ENCODE data around the gene NKD2. TPM values are rescaled to one million over a fixed set of nuclear protein-coding genes. Genes with fewer than 3 reads are reported as not detected.

The NKD2 gene
- total and polyA plus RNA-seq, 2 experiments from 2014 or later, result 9.0 to 11.9 TPM

DNA sequence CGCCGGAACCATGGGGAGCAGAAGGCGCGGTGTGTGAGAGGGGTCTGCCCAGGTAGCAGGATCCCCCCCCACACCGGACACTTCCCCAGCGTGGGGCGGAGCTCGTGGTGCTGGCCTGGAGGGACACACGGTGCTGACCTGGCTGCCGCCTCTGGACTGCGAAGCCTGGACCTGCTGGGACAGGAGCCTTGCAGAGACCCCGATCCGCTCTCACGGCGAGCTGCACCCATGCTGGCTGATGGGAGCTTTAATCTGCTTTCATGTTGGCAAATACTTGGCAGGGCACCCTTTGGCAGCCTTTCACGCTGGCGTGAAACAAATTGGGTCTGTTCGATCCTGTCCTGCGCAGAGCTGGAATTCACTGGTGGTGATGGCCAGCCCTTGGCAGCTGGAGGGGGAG, 7.4 kb downstream of the NKD2 start:
- no peaks in the 10 kb centered on the region for H3K9me2 ChIP-seq (ENCODE audit: insufficient read depth)
- Mint-ChIP-seq H3K4me3 (no peak overlapping the region), H3K27me3 (ENCODE audit: insufficient read depth, low read depth, poor library complexity) (peaks cover 15% of the 10 kb centered on the region), H3K36me3 (ENCODE audit: low read depth) (no peaks in the 10 kb centered on the region; the same call in 2 of the 3 replicates), H3K4me1 (peaks cover 18% of the 10 kb centered on the region), H3K9me3 (no peaks in the 10 kb centered on the region), H3K27ac (peak overlapping the region; percentile 65; the same call in 1 of the 2 replicates)
- H3K36me3 ChIP-seq (ENCODE audit: insufficient read depth), result no peaks in the 10 kb centered on the region
- H3K4me3 ChIP-seq, result no peak overlapping the region
- H3K4me2 ChIP-seq, result no peak overlapping the region
- H3K79me2 ChIP-seq (replicated peaks; ENCODE audit: insufficient read depth), result no peaks in the 10 kb centered on the region
- no peaks in the 10 kb centered on the region for H3K27me3 ChIP-seq (ENCODE audit: insufficient read depth)
- ATAC-seq (no peak), DNase-seq (ENCODE audit: low spot score) (no peak)
- TF ChIP-seq ZNF331 (CRISPR knock-in tag; IDR thresholded peaks at IDR 0.05; ENCODE audit: low read depth) (no peak), NANOG (IDR thresholded peaks at IDR 0.05; ENCODE audit: borderline replicate concordance) (no peak), EZH2 (IDR thresholded peaks at IDR 0.05; ENCODE audit: low read depth, unreplicated experiment) (no peak), EZH2phosphoT487 (IDR thresholded peaks at IDR 0.05; ENCODE audit: unreplicated experiment) (no peak), CREB1 (CRISPR knock-in tag; IDR thresholded peaks at IDR 0.05; ENCODE audit: low read depth) (no peak)
- H3F3A ChIP-seq (replicated peaks; ENCODE audit: low read depth), result no peaks in the 10 kb centered on the region; the same call in 1 of the 2 replicates
- H3K4me1 ChIP-seq (ENCODE audit: insufficient read depth), result no peaks in the 10 kb centered on the region
- H3K27ac ChIP-seq (ENCODE audit: low read depth), result no peak overlapping the region
- H2AFZ ChIP-seq, result no peak overlapping the region
- no peaks in the 10 kb centered on the region for H4K20me1 ChIP-seq (replicated peaks; ENCODE audit: insufficient read depth)

GRCh38 chr5:1016476-1016875, 7.9 kb downstream of the NKD2 start:
- Mint-ChIP-seq H3K9me3 (no peaks in the 10 kb centered on the region), H3K4me3 (no peak overlapping the region), H3K27ac (peak overlapping the region; percentile 66; the same call in 1 of the 2 replicates), H3K27me3 (ENCODE audit: insufficient read depth, low read depth, poor library complexity) (peaks cover 11% of the 10 kb centered on the region), H3K4me1 (peaks cover 14% of the 10 kb centered on the region), H3K36me3 (ENCODE audit: low read depth) (no peaks in the 10 kb centered on the region; the same call in 2 of the 3 replicates)
- H3K4me3 ChIP-seq, result no peak overlapping the region
- H2AFZ ChIP-seq, result no peak overlapping the region
- no peaks in the 10 kb centered on the region for H4K20me1 ChIP-seq (replicated peaks; ENCODE audit: insufficient read depth)
- H3K4me1 ChIP-seq (ENCODE audit: insufficient read depth), result no peaks in the 10 kb centered on the region; the same call in 1 of the 2 replicates
- H3K36me3 ChIP-seq (ENCODE audit: insufficient read depth), result no peaks in the 10 kb centered on the region
- no peaks in the 10 kb centered on the region for H3K79me2 ChIP-seq (replicated peaks; ENCODE audit: insufficient read depth)
- no peak overlapping the region for H3K4me2 ChIP-seq
- H3K27me3 ChIP-seq (ENCODE audit: insufficient read depth), result no peaks in the 10 kb centered on the region
- no peaks in the 10 kb centered on the region; the same call in 1 of the 2 replicates for H3F3A ChIP-seq (replicated peaks; ENCODE audit: low read depth)
- DNase-seq (ENCODE audit: low spot score) (no peak), ATAC-seq (no peak)
- H3K9me2 ChIP-seq (ENCODE audit: insufficient read depth), result no peaks in the 10 kb centered on the region
- H3K27ac ChIP-seq (ENCODE audit: low read depth), result no peak overlapping the region
- TF ChIP-seq ZNF331 (CRISPR knock-in tag; IDR thresholded peaks at IDR 0.05; ENCODE audit: low read depth), result no peak
- no peak for TF ChIP-seq POLR2AphosphoS5 (IDR thresholded peaks at IDR 0.05; ENCODE audit: low read depth)
- no peak for TF ChIP-seq EZH2phosphoT487 (IDR thresholded peaks at IDR 0.05; ENCODE audit: unreplicated experiment)
- TF ChIP-seq STAT1 (IDR thresholded peaks at IDR 0.05; ENCODE audit: unreplicated experiment), result no peak
- no peak for TF ChIP-seq ETS1 (IDR thresholded peaks at IDR 0.05)

DNA sequence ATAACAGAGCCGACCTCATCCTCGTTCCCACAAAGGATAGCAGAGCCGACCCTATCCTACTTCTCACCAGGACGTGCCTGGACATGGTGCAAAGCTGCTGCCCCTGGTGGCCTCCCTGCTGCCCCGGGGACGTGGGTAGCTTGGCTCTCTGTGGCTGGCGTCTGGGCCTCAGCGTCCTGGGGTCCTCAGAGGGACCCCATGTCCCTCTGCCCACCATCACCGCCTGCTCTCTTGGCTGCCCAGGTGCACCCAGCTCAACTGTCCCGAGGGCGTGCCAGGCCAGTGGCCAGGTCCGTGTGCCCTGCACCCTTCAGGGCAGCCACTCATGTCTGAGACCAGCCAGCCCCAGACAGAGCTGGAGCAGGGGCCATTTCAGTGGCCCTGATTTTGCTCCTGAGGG, 8.5 kb downstream of the NKD2 start:
- Mint-ChIP-seq H3K27me3 (ENCODE audit: insufficient read depth, low read depth, poor library complexity) (peaks cover 9% of the 10 kb centered on the region), H3K36me3 (ENCODE audit: low read depth) (no peaks in the 10 kb centered on the region; the same call in 2 of the 3 replicates), H3K4me3 (no peak overlapping the region), H3K9me3 (no peaks in the 10 kb centered on the region), H3K4me1 (peaks cover 12% of the 10 kb centered on the region), H3K27ac (peak overlapping the region; percentile 66; the same call in 1 of the 2 replicates)
- TF ChIP-seq JUNB (IDR thresholded peaks at IDR 0.05; ENCODE audit: unreplicated experiment), result no peak
- no peak for TF ChIP-seq ZNF462 (CRISPR knock-in tag; IDR thresholded peaks at IDR 0.05)
- ATAC-seq (no peak), DNase-seq (ENCODE audit: low spot score) (no peak)
- Histone ChIP-seq H3K79me2 (replicated peaks; ENCODE audit: insufficient read depth) (no peaks in the 10 kb centered on the region), H3K27ac (ENCODE audit: low read depth) (no peak overlapping the region), H4K20me1 (replicated peaks; ENCODE audit: insufficient read depth) (no peaks in the 10 kb centered on the region), H3K4me2 (no peak overlapping the region), H2AFZ (no peak overlapping the region), H3K27me3 (ENCODE audit: insufficient read depth) (no peaks in the 10 kb centered on the region), H3K36me3 (ENCODE audit: insufficient read depth) (no peaks in the 10 kb centered on the region), H3K4me1 (ENCODE audit: insufficient read depth) (no peaks in the 10 kb centered on the region; the same call in 1 of the 2 replicates), H3K4me3 (no peak overlapping the region), H3F3A (replicated peaks; ENCODE audit: low read depth) (no peaks in the 10 kb centered on the region; the same call in 1 of the 2 replicates), H3K9me2 (ENCODE audit: insufficient read depth) (no peaks in the 10 kb centered on the region)

Measured in GM23338 (cell line).